Middle frontal gyrus (tissue), 1 donor: ENCODE measurements around the gene GPR108.

ENCODE experiments used
- DNase-seq: peaks from one replicate; pipeline ENCODE4 v3.0.0-alpha.2; 2015; ENCODE audit warnings: low spot score; ENCODE audit errors: extremely low spot score

GPR108 gene

GRCh38 chr19:6680141-6680540, 57.2 kb downstream of the GPR108 start:
- DNase-seq: no peak
